Measurements from ENCODE around the gene NOTCH4.

- no peak for TF ChIP-seq RAD21 (IDR thresholded peaks at IDR 0.05; ENCODE audit: low read depth)
- no peak for TF ChIP-seq MAX (IDR thresholded peaks at IDR 0.05)
- TF ChIP-seq EGR1 (IDR thresholded peaks at IDR 0.05): no peak
- no peak for TF ChIP-seq TAF1 (IDR thresholded peaks at IDR 0.05; ENCODE audit: low read depth)
- no peak for TF ChIP-seq YY1 (IDR thresholded peaks at IDR 0.05; ENCODE audit: low read depth)
- TF ChIP-seq EP300 (IDR thresholded peaks at IDR 0.05; ENCODE audit: borderline replicate concordance): no peak
- no peak for TF ChIP-seq ZBTB7A (IDR thresholded peaks at IDR 0.05; ENCODE audit: low read depth)
- no peak for TF ChIP-seq CEBPB (IDR thresholded peaks at IDR 0.05)
- no peak for TF ChIP-seq CREB1 (IDR thresholded peaks at IDR 0.05; ENCODE audit: low read depth)
Observed at GRCh38 chr6:32149932-32150870, 73.7 kb downstream of the NOTCH4 start.
